Epithelial cell of esophagus (primary cell): ENCODE data around the gene SIRT1.

Experiments
- DNase-seq: peaks from one replicate; pipeline ENCODE4 v3.0.0; 2010; ENCODE audit warnings: low read depth
- H3K4me3 ChIP-seq: 2 replicates; pipeline ENCODE4 v1.5.1; 2011; ENCODE audit warnings: mild to moderate bottlenecking, low read length, control low read depth
- TF ChIP-seq, protein P1 (sequence below): IDR thresholded peaks from 2 replicates; pipeline ENCODE4 v1.5.1; 2011; ENCODE audit warnings: low read depth, mild to moderate bottlenecking, low read length, control low read depth, inconsistent platforms; ENCODE audit not compliant: insufficient read depth; ENCODE audit errors: missing control alignments

The SIRT1 gene

DNA sequence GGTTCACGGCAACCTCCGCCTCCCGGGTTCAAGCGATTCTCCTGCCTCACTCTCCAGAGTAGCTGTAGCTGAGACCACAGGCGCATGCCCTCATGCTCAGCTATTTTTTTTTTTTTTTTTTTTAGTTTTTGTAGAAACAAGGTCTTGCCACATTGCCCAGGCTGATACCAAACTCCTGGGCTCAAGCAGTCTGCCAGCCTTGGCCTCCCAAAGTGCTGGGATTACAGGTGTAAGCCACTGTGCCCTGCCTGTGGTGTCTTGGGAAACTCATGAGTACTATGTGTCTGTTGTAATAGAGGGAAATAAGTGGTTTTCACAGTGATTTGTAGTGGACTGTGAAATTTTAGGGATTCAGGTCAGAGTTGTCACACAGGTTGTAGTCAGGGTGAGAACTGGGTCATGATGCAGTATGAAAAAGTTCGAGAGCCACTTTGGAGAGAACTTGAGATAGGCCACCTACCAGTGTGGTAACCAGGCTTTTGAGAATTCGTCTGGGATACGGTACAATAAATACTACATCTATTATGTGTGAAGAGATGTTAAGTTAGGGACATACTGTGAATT, 30.4 kb downstream of the SIRT1 start:
- DNase-seq: no peak
- H3K4me3 ChIP-seq: no peak overlapping the region
- TF ChIP-seq, protein P1, sequence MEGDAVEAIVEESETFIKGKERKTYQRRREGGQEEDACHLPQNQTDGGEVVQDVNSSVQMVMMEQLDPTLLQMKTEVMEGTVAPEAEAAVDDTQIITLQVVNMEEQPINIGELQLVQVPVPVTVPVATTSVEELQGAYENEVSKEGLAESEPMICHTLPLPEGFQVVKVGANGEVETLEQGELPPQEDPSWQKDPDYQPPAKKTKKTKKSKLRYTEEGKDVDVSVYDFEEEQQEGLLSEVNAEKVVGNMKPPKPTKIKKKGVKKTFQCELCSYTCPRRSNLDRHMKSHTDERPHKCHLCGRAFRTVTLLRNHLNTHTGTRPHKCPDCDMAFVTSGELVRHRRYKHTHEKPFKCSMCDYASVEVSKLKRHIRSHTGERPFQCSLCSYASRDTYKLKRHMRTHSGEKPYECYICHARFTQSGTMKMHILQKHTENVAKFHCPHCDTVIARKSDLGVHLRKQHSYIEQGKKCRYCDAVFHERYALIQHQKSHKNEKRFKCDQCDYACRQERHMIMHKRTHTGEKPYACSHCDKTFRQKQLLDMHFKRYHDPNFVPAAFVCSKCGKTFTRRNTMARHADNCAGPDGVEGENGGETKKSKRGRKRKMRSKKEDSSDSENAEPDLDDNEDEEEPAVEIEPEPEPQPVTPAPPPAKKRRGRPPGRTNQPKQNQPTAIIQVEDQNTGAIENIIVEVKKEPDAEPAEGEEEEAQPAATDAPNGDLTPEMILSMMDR: no peak

DNA sequence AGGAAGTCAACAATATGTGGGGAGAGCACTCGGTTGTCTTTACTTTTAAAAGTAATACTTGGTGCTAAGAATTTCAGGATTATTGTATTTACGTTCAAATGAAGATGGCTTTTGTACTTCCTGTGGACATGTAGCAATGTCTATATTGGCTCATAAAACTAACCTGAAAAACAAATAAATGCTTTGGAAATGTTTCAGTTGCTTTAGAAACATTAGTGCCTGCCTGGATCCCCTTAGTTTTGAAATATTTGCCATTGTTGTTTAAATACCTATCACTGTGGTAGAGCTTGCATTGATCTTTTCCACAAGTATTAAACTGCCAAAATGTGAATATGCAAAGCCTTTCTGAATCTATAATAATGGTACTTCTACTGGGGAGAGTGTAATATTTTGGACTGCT, 32.7 kb downstream of the SIRT1 start:
- no peak overlapping the region for H3K4me3 ChIP-seq
- DNase-seq: no peak
- TF ChIP-seq, protein P1: no peak

DNA sequence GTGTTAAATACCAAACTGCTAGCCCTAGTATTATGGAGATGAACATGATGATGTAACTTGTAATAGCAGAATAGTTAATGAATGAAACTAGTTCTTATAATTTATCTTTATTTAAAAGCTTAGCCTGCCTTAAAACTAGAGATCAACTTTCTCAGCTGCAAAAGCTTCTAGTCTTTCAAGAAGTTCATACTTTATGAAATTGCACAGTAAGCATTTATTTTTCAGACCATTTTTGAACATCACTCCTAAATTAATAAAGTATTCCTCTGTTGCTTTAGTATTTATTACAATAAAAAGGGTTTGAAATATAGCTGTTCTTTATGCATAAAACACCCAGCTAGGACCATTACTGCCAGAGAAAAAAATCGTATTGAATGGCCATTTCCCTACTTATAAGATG, 33.2 kb downstream of the SIRT1 start:
- TF ChIP-seq, protein P1: no peak
- no peak overlapping the region for H3K4me3 ChIP-seq
- no peak for DNase-seq

DNA sequence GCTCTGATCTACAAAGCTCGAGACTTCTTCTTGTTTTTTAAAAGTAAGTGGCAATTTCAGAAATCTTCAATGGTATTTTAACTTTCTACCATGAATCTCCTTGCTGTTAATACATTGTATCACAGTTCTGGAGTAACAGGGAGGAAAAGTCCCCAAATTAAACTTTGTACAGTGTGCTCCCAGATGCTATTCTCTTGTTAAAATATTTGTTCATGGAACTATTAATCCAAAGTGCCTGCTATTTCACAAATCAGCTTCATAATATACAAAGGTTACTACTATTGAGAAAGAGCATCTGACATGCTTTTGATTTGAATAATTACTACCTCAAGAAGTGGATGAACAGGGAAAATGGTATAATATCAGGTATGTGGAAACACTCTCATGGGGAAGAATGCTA, 36.6 kb downstream of the SIRT1 start:
- H3K4me3 ChIP-seq: no peak overlapping the region
- TF ChIP-seq, protein P1: no peak
- DNase-seq: no peak

DNA sequence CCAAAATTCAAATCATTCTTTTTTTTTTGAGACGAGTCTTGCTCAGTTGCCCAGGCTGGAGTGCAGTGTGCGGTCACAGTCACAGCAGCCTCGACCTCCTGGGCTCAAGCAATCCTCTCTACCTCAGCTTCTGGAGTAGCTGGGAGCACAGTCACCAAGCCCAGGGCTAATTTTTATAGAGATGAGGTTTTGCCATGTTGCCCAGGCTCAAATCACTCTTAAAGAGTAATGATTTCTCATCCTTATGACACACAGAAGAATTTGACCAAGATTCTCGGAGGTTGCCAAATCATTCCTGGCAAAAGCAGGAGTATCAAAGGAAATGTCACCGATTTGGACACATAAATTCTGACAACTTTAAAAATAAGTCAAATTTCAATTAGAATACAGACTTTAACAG, 39.1 kb downstream of the SIRT1 start:
- H3K4me3 ChIP-seq: no peak overlapping the region
- DNase-seq: peak; percentile 25
- TF ChIP-seq, protein P1: no peak

DNA sequence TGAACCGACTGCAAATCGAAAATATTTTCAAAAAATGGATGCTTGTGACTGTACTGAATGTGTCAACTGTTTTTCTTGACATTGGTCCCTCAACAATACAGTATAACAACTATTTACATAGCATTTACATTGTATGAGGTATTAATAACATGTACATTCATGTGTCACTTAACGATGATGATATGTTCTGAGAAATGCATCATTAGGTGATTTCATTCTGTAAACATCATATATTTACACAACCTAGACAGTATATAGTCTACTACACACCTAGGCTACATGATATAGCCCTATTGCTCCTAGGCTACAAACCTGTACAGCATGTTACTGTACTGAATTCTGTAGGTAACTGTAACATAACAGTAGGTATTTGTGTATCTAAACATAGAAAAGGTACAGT, 39.7 kb downstream of the SIRT1 start:
- H3K4me3 ChIP-seq: no peak overlapping the region
- peak; percentile 27 for DNase-seq
- TF ChIP-seq, protein P1: no peak

DNA sequence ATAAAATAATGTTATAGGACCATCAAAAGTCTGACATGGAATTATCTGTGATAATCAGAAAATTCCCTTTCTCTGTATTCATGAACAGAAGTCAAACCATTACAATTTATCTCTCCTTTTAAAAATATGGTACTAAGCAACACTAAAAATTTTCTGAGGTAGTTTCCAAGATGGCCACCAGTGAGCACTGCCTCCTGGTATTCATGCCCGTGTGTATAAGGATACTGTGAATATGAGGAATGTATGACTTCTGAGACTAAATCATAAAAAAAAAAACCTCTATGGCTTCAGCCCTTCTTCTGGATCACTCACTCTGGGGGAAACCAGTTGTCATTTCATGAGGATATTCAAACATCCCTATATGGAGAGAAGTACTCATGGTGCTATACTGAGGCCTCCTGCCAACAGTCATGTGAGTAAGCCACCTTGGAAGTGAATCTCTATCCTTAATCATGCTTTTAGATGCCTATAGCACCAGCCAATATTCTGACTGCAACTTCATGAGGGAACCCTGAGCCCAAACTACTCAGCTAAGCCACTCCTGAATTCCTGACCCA, 41.1 kb downstream of the SIRT1 start:
- DNase-seq: peak; percentile 21
- no peak overlapping the region for H3K4me3 ChIP-seq
- TF ChIP-seq, protein P1: no peak
